Smooth muscle cell (in vitro differentiated cells): ENCODE measurements around the gene TMEM198. TPM values are rescaled to one million over a fixed set of nuclear protein-coding genes. Genes with fewer than 3 reads are reported as not detected.
A peak's percentile ranks its signal among the peaks of the same experiment; 100 is the strongest.

Experiments
- DNase-seq: peaks from one replicate; lab custom pipeline; 2025; ENCODE audit not compliant: unreplicated experiment; lab: John Stamatoyannopoulos, UW
- H2AFZ ChIP-seq: fragments of 200-600 bp; sonication (generic); 2 replicates; pipeline ENCODE4 v1.6.0; 2016; ENCODE audit warnings: antibody characterized with exemption, low read depth, mild to moderate bottlenecking
- H3F3A ChIP-seq: fragments of 200-600 bp; sonication (generic); 2 replicates; pipeline ENCODE4 v1.6.0; 2017; ENCODE audit warnings: antibody characterized with exemption, low read depth
- H3K27ac ChIP-seq: fragments of 200-600 bp; sonication (generic); 2 replicates; pipeline ENCODE4 v1.5.1; 2016; ENCODE audit warnings: low read depth, mild to moderate bottlenecking
- H3K27me3 ChIP-seq: fragments of 200-600 bp; sonication (generic); 2 replicates; pipeline ENCODE4 v1.6.1; 2016; ENCODE audit warnings: low read depth, mild to moderate bottlenecking
- H3K36me3 ChIP-seq: fragments of 200-600 bp; sonication (generic); 2 replicates; pipeline ENCODE4 v1.5.1; 2016; ENCODE audit warnings: low read depth
- H3K4me1 ChIP-seq: fragments of 200-600 bp; sonication (generic); 2 replicates; pipeline ENCODE4 v1.5.1; 2016; ENCODE audit warnings: low read depth
- H3K4me2 ChIP-seq: fragments of 200-600 bp; sonication (generic); 2 replicates; pipeline ENCODE4 v1.6.0; 2016; ENCODE audit warnings: mild to moderate bottlenecking
- H3K4me3 ChIP-seq: fragments of 200-600 bp; sonication (generic); 2 replicates; pipeline ENCODE4 v1.5.1; 2016; ENCODE audit warnings: mild to moderate bottlenecking
- H3K79me2 ChIP-seq: fragments of 200-600 bp; sonication (generic); 2 replicates; pipeline ENCODE4 v1.6.0; 2016; ENCODE audit warnings: low read depth, mild to moderate bottlenecking
- H3K9ac ChIP-seq: fragments of 200-600 bp; sonication (generic); 2 replicates; pipeline ENCODE4 v1.6.0; 2016; ENCODE audit warnings: low read depth
- H3K9me3 ChIP-seq: fragments of 200-600 bp; sonication (generic); replicated peaks from 2 replicates; pipeline ENCODE4 v1.5.1; 2016; ENCODE audit warnings: low read depth
- H4K20me1 ChIP-seq: fragments of 200-600 bp; sonication (generic); 2 replicates; pipeline ENCODE4 v1.6.0; 2016; ENCODE audit warnings: low read depth
- WGBS: methylation state at CpG from one replicate; pipeline ENCODE4 v1.1.7; 2016; ENCODE audit warnings: low lambda C conversion rate; 5-methylcytosine and 5-hydroxymethylcytosine counted together
- polyA plus RNA-seq: library from polyadenylated mRNA; unstranded; fragments of >200 nt; fragmentation: Nextera tagmentation; extraction: Ambion mirVana; gene quantifications from 2 replicates; pipeline ENCODE4 v1.2.1, GENCODE V29; 2016
- total RNA-seq: library from RNA; depleted of rRNA; stranded (reverse); fragments of >200 nt; gene quantifications from 2 replicates; pipeline ENCODE4 v1.2.3, GENCODE V29; 2014
- TF ChIP-seq, protein P1 (sequence below): fragments of 200-600 bp; sonication (generic); IDR thresholded peaks from 2 replicates; pipeline ENCODE4 v1.5.1; 2017; ENCODE audit warnings: borderline replicate concordance, mild to moderate bottlenecking, antibody characterized with exemption; ENCODE audit not compliant: insufficient read depth, poor library complexity, severe bottlenecking

Gene TMEM198
- total and polyA plus RNA-seq, 2 experiments from 2014 or later, result 3.3 to 6.9 TPM

- Histone ChIP-seq H3K36me3 (no peaks in the 10 kb centered on the region), H3K9me3 (no peaks in the 10 kb centered on the region), H3K4me2 (no peak overlapping the region), H4K20me1 (peaks cover 12% of the 10 kb centered on the region), H3K4me3 (no peak overlapping the region), H3K4me1 (peaks cover 58% of the 10 kb centered on the region), H3K9ac (no peak overlapping the region), H2AFZ (no peak overlapping the region), H3K27ac (no peak overlapping the region), H3F3A (no peaks in the 10 kb centered on the region), H3K79me2 (no peaks in the 10 kb centered on the region), H3K27me3 (peaks cover 21% of the 10 kb centered on the region)
- DNase-seq, result no peak
- WGBS, result 38% methylated on average over 11 of the region's 15 CpGs
- TF ChIP-seq, protein P1, sequence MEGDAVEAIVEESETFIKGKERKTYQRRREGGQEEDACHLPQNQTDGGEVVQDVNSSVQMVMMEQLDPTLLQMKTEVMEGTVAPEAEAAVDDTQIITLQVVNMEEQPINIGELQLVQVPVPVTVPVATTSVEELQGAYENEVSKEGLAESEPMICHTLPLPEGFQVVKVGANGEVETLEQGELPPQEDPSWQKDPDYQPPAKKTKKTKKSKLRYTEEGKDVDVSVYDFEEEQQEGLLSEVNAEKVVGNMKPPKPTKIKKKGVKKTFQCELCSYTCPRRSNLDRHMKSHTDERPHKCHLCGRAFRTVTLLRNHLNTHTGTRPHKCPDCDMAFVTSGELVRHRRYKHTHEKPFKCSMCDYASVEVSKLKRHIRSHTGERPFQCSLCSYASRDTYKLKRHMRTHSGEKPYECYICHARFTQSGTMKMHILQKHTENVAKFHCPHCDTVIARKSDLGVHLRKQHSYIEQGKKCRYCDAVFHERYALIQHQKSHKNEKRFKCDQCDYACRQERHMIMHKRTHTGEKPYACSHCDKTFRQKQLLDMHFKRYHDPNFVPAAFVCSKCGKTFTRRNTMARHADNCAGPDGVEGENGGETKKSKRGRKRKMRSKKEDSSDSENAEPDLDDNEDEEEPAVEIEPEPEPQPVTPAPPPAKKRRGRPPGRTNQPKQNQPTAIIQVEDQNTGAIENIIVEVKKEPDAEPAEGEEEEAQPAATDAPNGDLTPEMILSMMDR, result no peak
Measured at GRCh38 chr2:219511547-219512325, 32.1 kb upstream of the TMEM198 start.

- Histone ChIP-seq H3K9me3 (no peaks in the 10 kb centered on the region), H4K20me1 (peaks cover 9% of the 10 kb centered on the region), H3K27me3 (peaks cover 21% of the 10 kb centered on the region)
Measured at GRCh38 chr2:219512524-219513216, 31.2 kb upstream of the TMEM198 start.

GRCh38 chr2:219513787-219514186, 30.0 kb upstream of the TMEM198 start:
- DNase-seq, result no peak
- WGBS, result 49% methylated on average over 4 of the region's 4 CpGs
- no peaks in the 10 kb centered on the region for H3K79me2 ChIP-seq
- H3K9ac ChIP-seq, result no peak overlapping the region
- no peak overlapping the region for H2AFZ ChIP-seq
- TF ChIP-seq, protein P1, result no peak
- H3K9me3 ChIP-seq, result no peaks in the 10 kb centered on the region
- H3K36me3 ChIP-seq, result no peaks in the 10 kb centered on the region
- no peaks in the 10 kb centered on the region for H4K20me1 ChIP-seq
- H3K27me3 ChIP-seq, result peaks cover 21% of the 10 kb centered on the region
- H3K27ac ChIP-seq, result no peak overlapping the region
- peaks cover 46% of the 10 kb centered on the region for H3K4me1 ChIP-seq
- H3K4me3 ChIP-seq, result no peak overlapping the region
- peak overlapping the region; percentile 71 for H3K4me2 ChIP-seq
- H3F3A ChIP-seq, result no peaks in the 10 kb centered on the region

More at GRCh38 chr2:219512524-219513216, 31.2 kb upstream of the TMEM198 start:
- Histone ChIP-seq H3K36me3 (no peaks in the 10 kb centered on the region), H3K4me1 (peaks cover 54% of the 10 kb centered on the region), H2AFZ (no peak overlapping the region), H3F3A (no peaks in the 10 kb centered on the region), H3K4me2 (peak overlapping the region; percentile 71), H3K27ac (no peak overlapping the region), H3K4me3 (no peak overlapping the region), H3K9ac (no peak overlapping the region), H3K79me2 (no peaks in the 10 kb centered on the region)
- TF ChIP-seq, protein P1, result no peak
- WGBS, result 40% methylated on average over 15 of the region's 16 CpGs
- no peak for DNase-seq
